ENCODE measurements around the gene DNM1L.

DNM1L gene

GRCh38 chr12:32754111-32754510 is 75.0 kb downstream of the DNM1L start:
- peak overlapping the region; percentile 98 for H3K4me3 ChIP-seq (ENCODE audit: low read length)
- DNase-seq (ENCODE audit: low read depth) = peak; percentile 16
- TF ChIP-seq CTCF (IDR thresholded peaks at IDR 0.05; ENCODE audit: insufficient read depth, low read depth, low read length, missing control alignments) = no peak

- DNase-seq (ENCODE audit: low read depth) = peak; percentile 93
- TF ChIP-seq CTCF (IDR thresholded peaks at IDR 0.05; ENCODE audit: insufficient read depth, low read depth, low read length, missing control alignments) = peak; percentile 86
- H3K4me3 ChIP-seq (ENCODE audit: low read length) = peak overlapping the region; percentile 98
Measured at GRCh38 chr12:32755051-32755653, 76.1 kb downstream of the DNM1L start.

- DNase-seq (ENCODE audit: low read depth) = peak; percentile 99
- peak within 1 kb of the TSS; percentile 98 for H3K4me3 ChIP-seq (ENCODE audit: low read length)
- TF ChIP-seq CTCF (IDR thresholded peaks at IDR 0.05; ENCODE audit: insufficient read depth, low read depth, low read length, missing control alignments) = peak; percentile 86
Measured at GRCh38 chr12:32755654-32756475, 76.8 kb downstream of the DNM1L start, which contains the start of gene YARS2. TSS of gene YARS2 (minus strand) at chr12:32755897. CDS start at chr12:32755874, 23 bp downstream.

GRCh38 chr12:32756476-32757066 is 77.5 kb downstream of the DNM1L start:
- TF ChIP-seq CTCF (IDR thresholded peaks at IDR 0.05; ENCODE audit: insufficient read depth, low read depth, low read length, missing control alignments) = no peak
- no peak overlapping the region for H3K4me3 ChIP-seq (ENCODE audit: low read length)
- no peak for DNase-seq (ENCODE audit: low read depth)

- TF ChIP-seq CTCF (IDR thresholded peaks at IDR 0.05; ENCODE audit: insufficient read depth, low read depth, low read length, missing control alignments) = no peak
- no peak for DNase-seq (ENCODE audit: low read depth)
Measured at GRCh38 chr12:32757157-32757556, 78.1 kb downstream of the DNM1L start.

GRCh38 chr12:32761716-32762115 is 82.6 kb downstream of the DNM1L start:
- no peak overlapping the region for H3K4me3 ChIP-seq (ENCODE audit: low read length)
- TF ChIP-seq CTCF (IDR thresholded peaks at IDR 0.05; ENCODE audit: insufficient read depth, low read depth, low read length, missing control alignments) = no peak
- DNase-seq (ENCODE audit: low read depth) = no peak

More at GRCh38 chr12:32757157-32757556, 78.1 kb downstream of the DNM1L start:
- no peak overlapping the region for H3K4me3 ChIP-seq (ENCODE audit: low read length)

All from epithelial cell of esophagus (primary cell).